Panc1 (cell line): ENCODE data around the gene FGD5. TPM values are rescaled to one million over a fixed set of nuclear protein-coding genes. Genes with fewer than 3 reads are reported as not detected.

ENCODE experiments used
- ATAC-seq: fragments of 200-7000 bp; cut with Tn5 transposase; 2 replicates; pipeline ENCODE4 v1.9.1; 2020; ENCODE audit warnings: mild to moderate bottlenecking, moderate library complexity
- BruUV-seq: library from RNA; stranded (reverse); fragments of 400-500 nt; replicated peaks from 2 replicates; lab custom pipeline; 2021; lab: Mats Ljungman, UMichigan
- CTCF ChIA-PET: fragments of 300-600 bp; sonication (Branson Sonifier 250); formaldehyde crosslinking; loops from one replicate; lab custom pipeline; 2022; ENCODE audit warnings: antibody characterized with exemption; lab: Charles Lee
- POLR2A ChIA-PET: fragments of 300-600 bp; sonication (Branson Sonifier 250); formaldehyde crosslinking; loops from one replicate; lab custom pipeline; 2022; ENCODE audit warnings: antibody characterized with exemption; lab: Charles Lee
- DNase-seq: peaks from one replicate; pipeline ENCODE4 v3.0.0-alpha.2; 2010; ENCODE audit warnings: low read depth, low spot score
- H3K27ac ChIP-seq: 2 replicates; pipeline ENCODE4 v1.5.1; 2011; ENCODE audit warnings: mild to moderate bottlenecking, low read length, inconsistent platforms
- H3K27me3 ChIP-seq: fragments of 200-500 bp; sonication (Bioruptor generic); 2 replicates; pipeline ENCODE4 v1.6.0; 2014; ENCODE audit warnings: low read length, inconsistent platforms; ENCODE audit not compliant: control insufficient read depth, insufficient read depth
- H3K36me3 ChIP-seq: fragments of 200-500 bp; sonication (Bioruptor generic); 2 replicates; pipeline ENCODE4 v1.5.1; 2014; ENCODE audit warnings: inconsistent platforms, mild to moderate bottlenecking, low read length, moderate library complexity; ENCODE audit not compliant: control insufficient read depth, insufficient read depth
- H3K4me1 ChIP-seq: 2 replicates; pipeline ENCODE4 v1.5.1; 2011; ENCODE audit warnings: inconsistent platforms, mild to moderate bottlenecking, low read length, moderate library complexity; ENCODE audit not compliant: control insufficient read depth, insufficient read depth
- H3K4me3 ChIP-seq, 2 experiments: 2 replicates each; pipeline ENCODE4 v1.5.1; 2011 to 2012; ENCODE audit warnings: low read depth in 2 of 2, low read length in 2 of 2, mild to moderate bottlenecking in 2 of 2, inconsistent platforms in 1 of 2, moderate library complexity in 1 of 2
- H3K9me3 ChIP-seq: fragments of 200-500 bp; sonication (Bioruptor generic); 2 replicates; pipeline ENCODE4 v1.5.1; 2014; ENCODE audit warnings: low read depth, mild to moderate bottlenecking, inconsistent platforms, low read length, moderate library complexity; ENCODE audit not compliant: control insufficient read depth, insufficient read depth
- POLR2AphosphoS5 ChIP-seq: IDR thresholded peaks from 2 replicates; pipeline ENCODE4 v1.6.1; 2012; ENCODE audit warnings: mild to moderate bottlenecking, low read depth, low read length, moderate library complexity
- SIN3A ChIP-seq: IDR thresholded peaks from 2 replicates; pipeline ENCODE4 v1.6.1; 2012; ENCODE audit warnings: low read depth, mild to moderate bottlenecking, low read length, moderate library complexity, borderline replicate concordance; ENCODE audit not compliant: insufficient read depth
- TCF7L2 ChIP-seq: IDR thresholded peaks from 2 replicates; pipeline ENCODE4 v1.6.1; 2011; ENCODE audit warnings: mild to moderate bottlenecking, low read depth, low read length, inconsistent platforms
- in situ Hi-C: cut with HindIII; loops from 2 replicates; pipeline ENCODE4 v1.10.0; 2016; ENCODE audit warnings: low sequenced_read_pairs, low pct_unique_long_range_greater_than_20kb
- intact Hi-C: fragments of 100-400 bp; cut with micrococcal nuclease; formaldehyde crosslinking; loops from one replicate; pipeline ENCODE4 v1.10.0; 2022; ENCODE audit not compliant: unreplicated experiment
- total RNA-seq: library from RNA; stranded (reverse); gene quantifications from one replicate; pipeline ENCODE4 v1.2.1, GENCODE V29; 2021; ENCODE audit not compliant: unreplicated experiment
- TF ChIP-seq, protein P1 (sequence below): fragments of 450-650 bp; IDR thresholded peaks from 2 replicates; pipeline ENCODE4 v1.5.1; 2017; ENCODE audit warnings: mild to moderate bottlenecking
- TF ChIP-seq, protein P2 (sequence below), 2 experiments: IDR thresholded peaks; 2 replicates each; pipeline ENCODE4 v1.6.1; 2011 to 2012; ENCODE audit warnings: low read depth in 2 of 2, control low read depth in 1 of 2, low read length in 1 of 2, mild to moderate bottlenecking in 1 of 2, moderate library complexity in 1 of 2; ENCODE audit not compliant: insufficient read depth in 1 of 2

The FGD5 gene
- total RNA-seq, 1 experiment from 2014 or later = 0.77 TPM

DNA sequence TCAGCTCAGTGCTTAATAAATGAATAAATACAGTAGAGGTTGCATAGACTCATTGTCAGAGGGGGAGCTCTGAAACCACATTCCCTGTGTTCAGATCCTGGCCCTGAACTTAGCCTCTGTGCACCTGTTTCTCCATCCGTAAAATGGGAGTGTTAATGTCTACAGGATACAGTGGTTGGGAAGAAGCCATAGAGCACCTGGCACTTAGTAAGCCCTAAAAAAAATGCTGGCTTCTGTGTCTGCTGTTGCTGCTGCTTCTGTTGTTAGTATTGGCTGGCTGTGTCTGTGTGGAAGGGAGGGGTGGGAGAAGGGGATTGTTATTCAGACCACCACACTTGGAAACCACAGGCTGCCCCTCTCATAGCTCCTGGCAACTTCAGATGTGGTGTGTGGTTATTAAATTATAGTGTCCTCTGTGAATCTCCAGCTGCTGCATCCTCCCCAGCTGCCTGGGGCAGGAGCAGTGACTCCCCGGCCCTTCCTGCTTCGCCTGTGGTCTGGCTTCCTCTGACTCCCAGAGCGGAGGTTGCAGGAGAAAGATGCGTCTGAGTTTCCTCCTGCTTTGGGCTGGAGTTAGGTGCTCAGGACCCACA is 31.0 kb downstream of the FGD5 start:
- POLR2A ChIA-PET = no interaction called here

DNA sequence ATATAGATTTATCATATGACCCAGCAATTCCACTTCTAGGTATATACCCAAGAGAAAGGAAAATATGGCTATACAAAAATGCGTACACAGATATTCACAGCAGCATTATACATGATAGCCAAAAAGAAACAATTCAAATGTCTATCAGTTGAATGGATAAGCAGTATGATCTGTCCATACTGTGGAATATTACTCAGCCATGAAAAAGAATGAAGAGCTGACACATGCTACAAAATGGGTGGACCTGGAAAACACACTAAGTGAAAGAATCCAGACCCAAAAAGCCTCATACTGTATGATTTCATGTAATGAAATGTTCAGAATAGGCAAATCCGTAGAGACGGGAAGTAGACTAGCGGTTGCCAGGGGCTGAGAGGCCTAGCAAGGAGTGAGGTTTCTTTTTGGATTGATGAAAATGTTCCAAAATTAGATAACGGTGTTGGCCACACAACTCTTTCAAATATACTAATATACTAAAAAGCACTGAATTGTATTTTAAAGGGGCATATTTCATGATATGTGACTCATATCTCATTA is 33.4 kb downstream of the FGD5 start:
- BruUV-seq = no TSS peak
- in situ Hi-C loops = no loop called here

More for the DNA sequence above, 31.0 kb downstream of the FGD5 start:
- H3K27me3 ChIP-seq = peaks cover 2% of the 10 kb centered on the region; the same call in 1 of the 2 replicates
- BruUV-seq = no TSS peak
- H3K9me3 ChIP-seq = no peaks in the 10 kb centered on the region
- no peak overlapping the region for H3K4me3 ChIP-seq
- H3K4me1 ChIP-seq = no peaks in the 10 kb centered on the region
- DNase-seq (no peak), ATAC-seq (no peak)
- no peak for TF ChIP-seq SIN3A
- TF ChIP-seq POLR2AphosphoS5 = no peak
- no peak for TF ChIP-seq TCF7L2
- TF ChIP-seq, protein P1, sequence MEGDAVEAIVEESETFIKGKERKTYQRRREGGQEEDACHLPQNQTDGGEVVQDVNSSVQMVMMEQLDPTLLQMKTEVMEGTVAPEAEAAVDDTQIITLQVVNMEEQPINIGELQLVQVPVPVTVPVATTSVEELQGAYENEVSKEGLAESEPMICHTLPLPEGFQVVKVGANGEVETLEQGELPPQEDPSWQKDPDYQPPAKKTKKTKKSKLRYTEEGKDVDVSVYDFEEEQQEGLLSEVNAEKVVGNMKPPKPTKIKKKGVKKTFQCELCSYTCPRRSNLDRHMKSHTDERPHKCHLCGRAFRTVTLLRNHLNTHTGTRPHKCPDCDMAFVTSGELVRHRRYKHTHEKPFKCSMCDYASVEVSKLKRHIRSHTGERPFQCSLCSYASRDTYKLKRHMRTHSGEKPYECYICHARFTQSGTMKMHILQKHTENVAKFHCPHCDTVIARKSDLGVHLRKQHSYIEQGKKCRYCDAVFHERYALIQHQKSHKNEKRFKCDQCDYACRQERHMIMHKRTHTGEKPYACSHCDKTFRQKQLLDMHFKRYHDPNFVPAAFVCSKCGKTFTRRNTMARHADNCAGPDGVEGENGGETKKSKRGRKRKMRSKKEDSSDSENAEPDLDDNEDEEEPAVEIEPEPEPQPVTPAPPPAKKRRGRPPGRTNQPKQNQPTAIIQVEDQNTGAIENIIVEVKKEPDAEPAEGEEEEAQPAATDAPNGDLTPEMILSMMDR = no peak
- TF ChIP-seq, protein P2, sequence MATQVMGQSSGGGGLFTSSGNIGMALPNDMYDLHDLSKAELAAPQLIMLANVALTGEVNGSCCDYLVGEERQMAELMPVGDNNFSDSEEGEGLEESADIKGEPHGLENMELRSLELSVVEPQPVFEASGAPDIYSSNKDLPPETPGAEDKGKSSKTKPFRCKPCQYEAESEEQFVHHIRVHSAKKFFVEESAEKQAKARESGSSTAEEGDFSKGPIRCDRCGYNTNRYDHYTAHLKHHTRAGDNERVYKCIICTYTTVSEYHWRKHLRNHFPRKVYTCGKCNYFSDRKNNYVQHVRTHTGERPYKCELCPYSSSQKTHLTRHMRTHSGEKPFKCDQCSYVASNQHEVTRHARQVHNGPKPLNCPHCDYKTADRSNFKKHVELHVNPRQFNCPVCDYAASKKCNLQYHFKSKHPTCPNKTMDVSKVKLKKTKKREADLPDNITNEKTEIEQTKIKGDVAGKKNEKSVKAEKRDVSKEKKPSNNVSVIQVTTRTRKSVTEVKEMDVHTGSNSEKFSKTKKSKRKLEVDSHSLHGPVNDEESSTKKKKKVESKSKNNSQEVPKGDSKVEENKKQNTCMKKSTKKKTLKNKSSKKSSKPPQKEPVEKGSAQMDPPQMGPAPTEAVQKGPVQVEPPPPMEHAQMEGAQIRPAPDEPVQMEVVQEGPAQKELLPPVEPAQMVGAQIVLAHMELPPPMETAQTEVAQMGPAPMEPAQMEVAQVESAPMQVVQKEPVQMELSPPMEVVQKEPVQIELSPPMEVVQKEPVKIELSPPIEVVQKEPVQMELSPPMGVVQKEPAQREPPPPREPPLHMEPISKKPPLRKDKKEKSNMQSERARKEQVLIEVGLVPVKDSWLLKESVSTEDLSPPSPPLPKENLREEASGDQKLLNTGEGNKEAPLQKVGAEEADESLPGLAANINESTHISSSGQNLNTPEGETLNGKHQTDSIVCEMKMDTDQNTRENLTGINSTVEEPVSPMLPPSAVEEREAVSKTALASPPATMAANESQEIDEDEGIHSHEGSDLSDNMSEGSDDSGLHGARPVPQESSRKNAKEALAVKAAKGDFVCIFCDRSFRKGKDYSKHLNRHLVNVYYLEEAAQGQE (IDR thresholded peaks at IDR 0.05; ENCODE audit: insufficient read depth in 1 of 2, low read depth in 2 of 2, low read length in 1 of 2) = no peak
- intact Hi-C loops = no loop called here
- in situ Hi-C loops = no loop called here
- CTCF ChIA-PET = no interaction called here
- no peaks in the 10 kb centered on the region for H3K36me3 ChIP-seq
- no peak overlapping the region for H3K27ac ChIP-seq

More for the DNA sequence above, 33.4 kb downstream of the FGD5 start:
- ChIA-PET POLR2A (no interaction called here), CTCF (no interaction called here)
- Histone ChIP-seq H3K4me3 (no peak overlapping the region), H3K36me3 (no peaks in the 10 kb centered on the region), H3K4me1 (no peaks in the 10 kb centered on the region), H3K9me3 (no peaks in the 10 kb centered on the region), H3K27me3 (peaks cover 1% of the 10 kb centered on the region; the same call in 1 of the 2 replicates), H3K27ac (no peak overlapping the region)
- no peak for DNase-seq
- TF ChIP-seq POLR2AphosphoS5 (no peak), SIN3A (no peak), TCF7L2 (no peak)
- TF ChIP-seq, protein P2 (IDR thresholded peaks at IDR 0.05; ENCODE audit: insufficient read depth in 1 of 2, low read depth in 2 of 2, low read length in 1 of 2) = no peak
- TF ChIP-seq, protein P1 = no peak
- intact Hi-C loops = no loop called here
- no peak for ATAC-seq
